Adrenal gland (tissue), 5 donors: Measurements from ENCODE around the gene EPSTI1.

Source experiments
- POLR2A ChIP-seq, 2 donors: fragments of 450-650 bp; IDR thresholded peaks; one replicate each; pipeline ENCODE4 v1.6.1; 2017; ENCODE audit warnings: antibody characterized with exemption in 2 of 2, mild to moderate bottlenecking in 2 of 2, moderate library complexity in 1 of 2
- TF ChIP-seq, protein P1 (sequence below), 6 experiments: fragments of 450-650 bp in 4 of 6; fragments of 200-600 bp in 2 of 6; sonication (generic) in 1 of 6; IDR thresholded peaks; 1 replicate in 5 of 6; 2 replicates in 1 of 6; pipeline versions ENCODE4 v1.5.1 to v1.8.0; 2016 to 2021; ENCODE audit warnings: antibody characterized with exemption in 6 of 6, mild to moderate bottlenecking in 2 of 6, moderate library complexity in 1 of 6
- donor health status: DM: no; HTN: no; CAD: no.

DNA sequence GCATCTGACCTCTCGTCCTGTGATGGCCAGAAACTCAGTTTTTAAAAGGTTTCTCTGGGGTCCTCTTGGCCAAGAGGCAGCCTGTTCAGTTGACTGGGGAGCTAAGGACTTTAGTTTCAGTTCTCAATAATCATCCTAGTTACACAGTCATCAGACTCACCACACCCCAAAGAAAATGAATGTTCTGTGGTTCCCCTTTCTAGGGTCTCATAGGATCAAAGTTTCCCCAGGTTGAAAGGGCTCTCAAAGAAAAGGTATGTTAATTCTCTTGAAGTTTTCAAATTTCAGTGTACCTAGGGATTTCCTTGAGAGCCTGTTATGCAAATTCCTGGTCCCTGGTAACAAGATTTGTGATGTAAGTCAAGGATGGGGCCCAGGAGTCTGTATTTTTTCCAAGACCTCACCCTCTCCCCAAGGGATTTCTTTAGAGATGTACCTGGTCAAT lies 115.7 kb downstream of the EPSTI1 start:
- TF ChIP-seq, protein P1, sequence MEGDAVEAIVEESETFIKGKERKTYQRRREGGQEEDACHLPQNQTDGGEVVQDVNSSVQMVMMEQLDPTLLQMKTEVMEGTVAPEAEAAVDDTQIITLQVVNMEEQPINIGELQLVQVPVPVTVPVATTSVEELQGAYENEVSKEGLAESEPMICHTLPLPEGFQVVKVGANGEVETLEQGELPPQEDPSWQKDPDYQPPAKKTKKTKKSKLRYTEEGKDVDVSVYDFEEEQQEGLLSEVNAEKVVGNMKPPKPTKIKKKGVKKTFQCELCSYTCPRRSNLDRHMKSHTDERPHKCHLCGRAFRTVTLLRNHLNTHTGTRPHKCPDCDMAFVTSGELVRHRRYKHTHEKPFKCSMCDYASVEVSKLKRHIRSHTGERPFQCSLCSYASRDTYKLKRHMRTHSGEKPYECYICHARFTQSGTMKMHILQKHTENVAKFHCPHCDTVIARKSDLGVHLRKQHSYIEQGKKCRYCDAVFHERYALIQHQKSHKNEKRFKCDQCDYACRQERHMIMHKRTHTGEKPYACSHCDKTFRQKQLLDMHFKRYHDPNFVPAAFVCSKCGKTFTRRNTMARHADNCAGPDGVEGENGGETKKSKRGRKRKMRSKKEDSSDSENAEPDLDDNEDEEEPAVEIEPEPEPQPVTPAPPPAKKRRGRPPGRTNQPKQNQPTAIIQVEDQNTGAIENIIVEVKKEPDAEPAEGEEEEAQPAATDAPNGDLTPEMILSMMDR (IDR thresholded peaks at IDR 0.05), result no peak
- TF ChIP-seq POLR2A (IDR thresholded peaks at IDR 0.05), result no peak
